A549 (cell line): ENCODE measurements around the gene AMER2.

ENCODE experiments used
- MYC ChIP-seq: IDR thresholded peaks from 2 replicates; pipeline ENCODE4 v1.6.1; 2012; ENCODE audit warnings: mild to moderate bottlenecking, inconsistent platforms, low read length, improper control_type of control experiment, borderline replicate concordance
- RAD21 ChIP-seq, 2 experiments: fragments of >200 bp in 1 of 2; sonication (Bioruptor Twin) in 1 of 2; formaldehyde crosslinking in 1 of 2; IDR thresholded peaks in 1 of 2; conservative IDR thresholded peaks in 1 of 2; 2 replicates in 1 of 2; 3 replicates in 1 of 2; pipeline ENCODE4 v1.6.1; 2012 to 2018; ENCODE audit warnings: inconsistent platforms in 1 of 2
- TF ChIP-seq, protein P1 (sequence below): fragments of >200 bp; sonication (Bioruptor Twin); formaldehyde crosslinking; IDR thresholded peaks from 3 replicates; pipeline ENCODE4 v1.5.1; 2016

- TF ChIP-seq MYC = no peak
- no peak for TF ChIP-seq RAD21 (conservative IDR thresholded peaks at IDR 0.05 in 1 of 2, IDR thresholded peaks at IDR 0.05 in 1 of 2)
- TF ChIP-seq, protein P1, sequence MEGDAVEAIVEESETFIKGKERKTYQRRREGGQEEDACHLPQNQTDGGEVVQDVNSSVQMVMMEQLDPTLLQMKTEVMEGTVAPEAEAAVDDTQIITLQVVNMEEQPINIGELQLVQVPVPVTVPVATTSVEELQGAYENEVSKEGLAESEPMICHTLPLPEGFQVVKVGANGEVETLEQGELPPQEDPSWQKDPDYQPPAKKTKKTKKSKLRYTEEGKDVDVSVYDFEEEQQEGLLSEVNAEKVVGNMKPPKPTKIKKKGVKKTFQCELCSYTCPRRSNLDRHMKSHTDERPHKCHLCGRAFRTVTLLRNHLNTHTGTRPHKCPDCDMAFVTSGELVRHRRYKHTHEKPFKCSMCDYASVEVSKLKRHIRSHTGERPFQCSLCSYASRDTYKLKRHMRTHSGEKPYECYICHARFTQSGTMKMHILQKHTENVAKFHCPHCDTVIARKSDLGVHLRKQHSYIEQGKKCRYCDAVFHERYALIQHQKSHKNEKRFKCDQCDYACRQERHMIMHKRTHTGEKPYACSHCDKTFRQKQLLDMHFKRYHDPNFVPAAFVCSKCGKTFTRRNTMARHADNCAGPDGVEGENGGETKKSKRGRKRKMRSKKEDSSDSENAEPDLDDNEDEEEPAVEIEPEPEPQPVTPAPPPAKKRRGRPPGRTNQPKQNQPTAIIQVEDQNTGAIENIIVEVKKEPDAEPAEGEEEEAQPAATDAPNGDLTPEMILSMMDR = no peak
Observed at GRCh38 chr13:25148402-25148771, 23.7 kb downstream of the AMER2 start.
